GM19463 (cell line): ENCODE data around the gene SLC35E2B.
"Not testable (repeated sequence)": the region's sequence is repeated elsewhere in the genome, so short reads cannot be mapped to it uniquely, and the experiment has no call there.

Experiments
- ATAC-seq: cut with Tn5 transposase; IDR thresholded peaks from one replicate; pipeline ENCODE4 v1.9.1; 2021; ENCODE audit warnings: mild to moderate bottlenecking, moderate library complexity; ENCODE audit not compliant: unreplicated experiment

The SLC35E2B gene

GRCh38 chr1:1704284-1704957 is 11.8 kb upstream of the SLC35E2B start:
- ATAC-seq, result not testable (repeated sequence)

- ATAC-seq, result no peak
Measured at GRCh38 chr1:1703796-1704195, 11.2 kb upstream of the SLC35E2B start.

GRCh38 chr1:1702506-1702905 is 9.9 kb upstream of the SLC35E2B start:
- not testable (repeated sequence) for ATAC-seq

- ATAC-seq, result not testable (repeated sequence)
Measured at GRCh38 chr1:1700557-1700956, 8.0 kb upstream of the SLC35E2B start.

- not testable (repeated sequence) for ATAC-seq
Measured at GRCh38 chr1:1700067-1700466, 7.5 kb upstream of the SLC35E2B start.

- not testable (repeated sequence) for ATAC-seq
Measured at GRCh38 chr1:1699061-1699460, 6.5 kb upstream of the SLC35E2B start.

- not testable (repeated sequence) for ATAC-seq
Measured at GRCh38 chr1:1697358-1698183, 5.0 kb upstream of the SLC35E2B start.

- ATAC-seq, result not testable (repeated sequence)
Measured at GRCh38 chr1:1696431-1697357, 4.1 kb upstream of the SLC35E2B start.

- ATAC-seq, result not testable (repeated sequence)
Measured at GRCh38 chr1:1692324-1692713, 276 bp downstream of the SLC35E2B start.

- not testable (repeated sequence) for ATAC-seq
Measured at GRCh38 chr1:1691443-1691842, 1.2 kb downstream of the SLC35E2B start.

GRCh38 chr1:1689526-1689925 is 3.1 kb downstream of the SLC35E2B start:
- ATAC-seq, result not testable (repeated sequence)

GRCh38 chr1:1687846-1688245 is 4.7 kb downstream of the SLC35E2B start:
- no peak for ATAC-seq

- no peak for ATAC-seq
Measured at GRCh38 chr1:1684031-1684681, 8.4 kb downstream of the SLC35E2B start.

GRCh38 chr1:1683104-1683905 is 9.3 kb downstream of the SLC35E2B start:
- no peak for ATAC-seq

GRCh38 chr1:1680912-1681273 is 11.7 kb downstream of the SLC35E2B start:
- ATAC-seq, result no peak

- no peak for ATAC-seq
Measured at GRCh38 chr1:1680031-1680911, 12.3 kb downstream of the SLC35E2B start.

GRCh38 chr1:1678581-1679380 is 13.8 kb downstream of the SLC35E2B start:
- no peak for ATAC-seq
